Measurements from ENCODE around the gene PTPN13. TPM values are rescaled to one million over a fixed set of nuclear protein-coding genes. Genes with fewer than 3 reads are reported as not detected.
"Not testable (repeated sequence)": the region's sequence is repeated elsewhere in the genome, so short reads cannot be mapped to it uniquely, and the experiment has no call there.

PTPN13 gene
- total and polyA plus RNA-seq, 8 donors: 2.3 to 38.6 (median 5.4) TPM

DNA sequence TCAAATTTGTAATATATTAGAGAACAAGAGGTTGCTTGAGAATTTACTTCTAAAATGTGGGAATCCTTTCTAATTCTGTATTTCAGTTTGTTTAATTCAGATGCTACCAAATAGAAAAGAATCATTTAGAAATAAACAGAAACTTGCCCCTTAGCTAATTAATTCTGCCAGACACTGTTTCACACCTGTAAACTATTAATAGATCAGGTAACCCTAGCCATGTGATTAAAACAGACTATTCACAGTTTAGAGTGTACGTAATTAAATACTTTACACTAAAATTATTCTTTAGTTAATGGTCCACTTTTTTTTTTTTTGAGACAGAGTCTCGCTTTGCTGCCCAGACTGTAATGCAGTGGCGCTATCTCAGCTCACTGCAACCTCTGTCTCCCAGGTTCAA lies 124.0 kb downstream of the PTPN13 start:
- H3K36me3 ChIP-seq: peaks cover 3 to 17% (median 11%) of the 10 kb centered on the region in 4 donors
- 82 to 97% (median 94%) methylated on average over 3 of the region's 3 CpGs for WGBS, 5 donors
- H3K27ac ChIP-seq: no peak overlapping the region
- H3K27me3 ChIP-seq: no peaks in the 10 kb centered on the region
- H3K9me3 ChIP-seq: no peaks in the 10 kb centered on the region
- DNase-seq: no peak
- no peak overlapping the region for H3K4me3 ChIP-seq
- no peak for TF ChIP-seq CTCF (IDR thresholded peaks at IDR 0.05)
- no peak for TF ChIP-seq EP300 (IDR thresholded peaks at IDR 0.05)
- no peak for TF ChIP-seq POLR2A (IDR thresholded peaks at IDR 0.05)
- no peak for TF ChIP-seq POLR2AphosphoS5 (IDR thresholded peaks at IDR 0.05)
- no peaks in the 10 kb centered on the region for H3K4me1 ChIP-seq
- intact Hi-C loops (cut with DNase I; ENCODE audit: low total_unique reads): no loop called here

DNA sequence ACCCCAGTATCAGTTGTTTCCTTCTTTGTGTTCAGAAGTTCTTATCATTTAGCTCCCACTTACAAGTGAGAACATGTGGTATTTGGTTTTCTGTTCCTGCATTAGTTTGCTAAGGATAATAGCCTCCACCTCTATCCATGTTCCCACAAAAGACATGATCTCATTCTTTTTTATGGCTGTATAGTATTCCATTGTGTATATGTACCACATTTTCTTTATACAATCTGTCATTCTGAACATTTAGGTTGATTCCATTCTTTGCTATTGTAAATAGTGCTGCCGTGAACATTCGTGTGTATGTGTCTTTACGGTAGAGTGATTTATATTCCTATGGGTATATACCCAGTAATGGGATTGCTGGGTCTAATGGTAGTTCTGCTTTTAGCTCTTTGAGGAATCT lies 125.0 kb downstream of the PTPN13 start:
- H3K9me3 ChIP-seq; H3K27ac ChIP-seq; H3K4me1 ChIP-seq; H3K27me3 ChIP-seq; H3K4me3 ChIP-seq; DNase-seq; intact Hi-C loops (cut with DNase I; ENCODE audit: low total_unique reads): not testable (repeated sequence)
- peaks cover 3 to 21% (median 11%) of the 10 kb centered on the region in 4 donors for H3K36me3 ChIP-seq
- WGBS, 5 donors: 80 to 99% (median 99%) methylated on average over 3 of the region's 3 CpGs

GRCh38 chr4:86720508-86721068 lies 126.5 kb downstream of the PTPN13 start:
- intact Hi-C loops (cut with DNase I; ENCODE audit: low total_unique reads): no loop called here
- H3K4me3 ChIP-seq: no peak overlapping the region
- peaks cover 3 to 21% (median 11%) of the 10 kb centered on the region in 4 donors for H3K36me3 ChIP-seq
- H3K27me3 ChIP-seq: no peaks in the 10 kb centered on the region
- TF ChIP-seq CTCF (IDR thresholded peaks at IDR 0.05) (no peak), POLR2A (IDR thresholded peaks at IDR 0.05) (no peak), POLR2AphosphoS5 (IDR thresholded peaks at IDR 0.05) (no peak), EP300 (IDR thresholded peaks at IDR 0.05) (no peak)
- 69 to 86% (median 83%) methylated on average over 3 of the region's 3 CpGs for WGBS, 5 donors
- H3K4me1 ChIP-seq: no peaks in the 10 kb centered on the region
- no peaks in the 10 kb centered on the region for H3K9me3 ChIP-seq
- DNase-seq: peak in 1 of 2 donors; percentile 14
- no peak overlapping the region for H3K27ac ChIP-seq

- Histone ChIP-seq H3K4me1 (no peaks in the 10 kb centered on the region), H3K36me3 (peaks cover 3 to 21% (median 11%) of the 10 kb centered on the region in 4 donors), H3K27ac (no peak overlapping the region), H3K9me3 (no peaks in the 10 kb centered on the region), H3K4me3 (no peak overlapping the region), H3K27me3 (no peaks in the 10 kb centered on the region)
- DNase-seq: no peak
- WGBS, 5 donors: 61 to 90% (median 74%) methylated on average over 2 of the region's 2 CpGs
- intact Hi-C loops (cut with DNase I; ENCODE audit: low total_unique reads): no loop called here
- TF ChIP-seq EP300 (IDR thresholded peaks at IDR 0.05) (no peak), POLR2A (IDR thresholded peaks at IDR 0.05) (no peak), POLR2AphosphoS5 (IDR thresholded peaks at IDR 0.05) (no peak), CTCF (IDR thresholded peaks at IDR 0.05) (no peak)
These were observed 127.3 kb downstream of the PTPN13 start for GRCh38 chr4:86721412-86721811.

DNA sequence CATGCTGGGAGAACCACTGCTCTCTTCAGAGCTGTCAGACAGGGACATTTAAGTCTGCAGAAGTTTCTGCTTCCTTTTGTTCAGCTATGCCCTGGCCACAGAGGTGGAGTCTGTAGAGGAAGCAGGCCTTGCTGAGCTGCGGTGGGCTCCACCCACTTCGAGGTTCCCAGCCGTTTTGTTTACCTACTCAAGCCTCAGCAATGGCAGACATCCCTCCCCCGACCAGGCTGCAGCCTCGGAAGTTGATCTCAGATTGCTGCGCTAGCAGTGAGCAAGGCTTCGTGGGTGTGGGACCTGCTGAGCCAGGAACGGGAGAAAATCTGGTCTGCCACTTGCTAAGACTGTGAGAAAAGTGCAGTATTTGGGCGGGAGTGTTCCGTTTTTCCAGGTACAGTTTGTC lies 136.2 kb downstream of the PTPN13 start:
- H3K36me3 ChIP-seq: peaks cover 0 to 13% (median 7%) of the 10 kb centered on the region in 4 donors
- no peaks in the 10 kb centered on the region for H3K4me1 ChIP-seq
- intact Hi-C loops (cut with DNase I; ENCODE audit: low total_unique reads): no loop called here
- no peak overlapping the region for H3K27ac ChIP-seq
- no peak overlapping the region for H3K4me3 ChIP-seq
- peak in 1 of 2 donors; percentile 23 for DNase-seq
- TF ChIP-seq POLR2A (IDR thresholded peaks at IDR 0.05) (no peak), POLR2AphosphoS5 (IDR thresholded peaks at IDR 0.05) (no peak), EP300 (IDR thresholded peaks at IDR 0.05) (no peak), CTCF (IDR thresholded peaks at IDR 0.05) (no peak)
- WGBS, 5 donors: 67 to 77% (median 74%) methylated on average over 5 to 10 of the region's 10 CpGs
- H3K27me3 ChIP-seq: no peaks in the 10 kb centered on the region
- H3K9me3 ChIP-seq: no peaks in the 10 kb centered on the region
